Measurements from ENCODE around the gene PTPN1. TPM values are rescaled to one million over a fixed set of nuclear protein-coding genes. Genes with fewer than 3 reads are reported as not detected.

Gene PTPN1
- polyA plus RNA-seq, 1 donor (not counting 4 experiments of a cell fraction or from before 2014, with no cell fraction given) = 61.6 TPM

DNA sequence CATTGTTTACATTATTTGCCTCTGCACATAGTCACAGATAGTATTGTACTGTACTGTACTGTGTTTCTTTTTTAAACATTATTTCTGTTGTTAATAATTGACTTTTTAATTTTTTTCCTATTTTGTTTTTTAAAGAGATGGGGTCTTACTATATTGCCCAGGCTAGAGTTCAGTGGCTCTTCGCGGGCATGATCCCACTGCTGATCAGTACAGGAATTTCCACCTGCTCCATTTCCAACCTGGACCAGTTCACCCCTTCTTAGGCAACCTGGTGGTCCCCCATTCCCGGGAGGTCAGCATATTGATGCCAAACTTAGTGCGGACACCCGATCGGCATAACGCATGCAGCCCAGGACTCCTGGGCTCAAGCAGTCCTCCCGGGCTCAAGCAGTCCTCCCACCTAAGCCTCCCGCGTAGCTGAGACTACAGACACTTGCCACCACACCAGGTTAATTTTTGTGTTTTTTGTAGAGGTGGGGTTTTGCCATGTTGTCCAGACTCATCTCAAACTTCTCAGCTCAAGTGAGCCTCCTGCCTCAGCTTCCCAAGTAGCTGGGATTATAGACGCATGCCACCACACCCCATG is 47.5 kb downstream of the PTPN1 start:
- TF ChIP-seq, protein P1, sequence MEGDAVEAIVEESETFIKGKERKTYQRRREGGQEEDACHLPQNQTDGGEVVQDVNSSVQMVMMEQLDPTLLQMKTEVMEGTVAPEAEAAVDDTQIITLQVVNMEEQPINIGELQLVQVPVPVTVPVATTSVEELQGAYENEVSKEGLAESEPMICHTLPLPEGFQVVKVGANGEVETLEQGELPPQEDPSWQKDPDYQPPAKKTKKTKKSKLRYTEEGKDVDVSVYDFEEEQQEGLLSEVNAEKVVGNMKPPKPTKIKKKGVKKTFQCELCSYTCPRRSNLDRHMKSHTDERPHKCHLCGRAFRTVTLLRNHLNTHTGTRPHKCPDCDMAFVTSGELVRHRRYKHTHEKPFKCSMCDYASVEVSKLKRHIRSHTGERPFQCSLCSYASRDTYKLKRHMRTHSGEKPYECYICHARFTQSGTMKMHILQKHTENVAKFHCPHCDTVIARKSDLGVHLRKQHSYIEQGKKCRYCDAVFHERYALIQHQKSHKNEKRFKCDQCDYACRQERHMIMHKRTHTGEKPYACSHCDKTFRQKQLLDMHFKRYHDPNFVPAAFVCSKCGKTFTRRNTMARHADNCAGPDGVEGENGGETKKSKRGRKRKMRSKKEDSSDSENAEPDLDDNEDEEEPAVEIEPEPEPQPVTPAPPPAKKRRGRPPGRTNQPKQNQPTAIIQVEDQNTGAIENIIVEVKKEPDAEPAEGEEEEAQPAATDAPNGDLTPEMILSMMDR (optimal IDR thresholded peaks at IDR 0.05 in 1 of 3, IDR thresholded peaks at IDR 0.05 in 1 of 3, conservative IDR thresholded peaks at IDR 0.05 in 1 of 3; ENCODE audit: extremely low read depth in 1 of 3, insufficient read depth in 2 of 3, low read length in 3 of 3) = no peak
- no peak for TF ChIP-seq EZH2 (IDR thresholded peaks at IDR 0.05; ENCODE audit: low read length)
- FAIRE-seq = no peak
- H3K79me2 ChIP-seq (ENCODE audit: control insufficient read depth, insufficient read depth, low read length) = peaks cover 75% of the 10 kb centered on the region

DNA sequence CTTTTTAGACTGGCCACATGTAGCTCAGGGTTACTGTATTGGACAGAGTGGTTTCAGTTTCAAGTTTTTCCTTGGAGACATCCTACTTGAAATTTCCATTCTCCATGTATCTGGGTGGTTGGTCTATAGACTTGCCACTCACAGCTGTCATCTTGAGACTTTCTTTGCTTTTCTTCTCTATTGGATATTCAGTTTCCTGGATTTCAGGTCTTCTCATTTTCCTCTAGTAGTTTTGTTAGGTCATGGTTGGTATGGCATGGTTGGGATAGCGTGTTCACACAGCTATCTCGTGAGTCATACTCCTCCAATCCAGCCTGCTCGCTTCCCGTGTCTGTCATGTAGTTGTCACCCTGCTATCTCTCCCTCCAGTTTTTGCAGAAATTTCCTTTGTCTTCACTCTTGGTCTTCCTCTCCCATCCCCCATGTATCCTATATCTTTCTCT is 48.3 kb downstream of the PTPN1 start:
- Histone ChIP-seq H3K79me2 (ENCODE audit: control insufficient read depth, insufficient read depth, low read length) (peaks cover 73% of the 10 kb centered on the region), H3K4me2 (ENCODE audit: control insufficient read depth, extremely low read depth, insufficient read depth, low read depth, low read length) (peak overlapping the region; percentile 68), H3K4me1 (ENCODE audit: control insufficient read depth, extremely low read depth, insufficient read depth, low read length) (peaks cover 40% of the 10 kb centered on the region), H4K20me1 (ENCODE audit: control insufficient read depth, extremely low read depth, insufficient read depth, low read length) (no peaks in the 10 kb centered on the region), H3K9me1 (ENCODE audit: control insufficient read depth, extremely low read depth, insufficient read depth, low read length) (no peaks in the 10 kb centered on the region), H3K9me3 (ENCODE audit: control insufficient read depth, low read depth, low read length) (no peaks in the 10 kb centered on the region), H2AFZ (ENCODE audit: control insufficient read depth, low read length) (no peak overlapping the region), H3K36me3 (ENCODE audit: control insufficient read depth in 2 of 2, extremely low read depth in 1 of 2, insufficient read depth in 2 of 2, low read length in 2 of 2) (peaks cover 6 to 23% of the 10 kb centered on the region in 2 experiments), H3K27ac (ENCODE audit: control insufficient read depth, insufficient read depth, low read length) (peak overlapping the region; percentile 57), H3K4me3 (ENCODE audit: control insufficient read depth in 2 of 3, extremely low read depth in 1 of 3, insufficient read depth in 2 of 3, low read depth in 1 of 3, low read length in 3 of 3) (no peak overlapping the region), H3K9ac (ENCODE audit: control insufficient read depth, extremely low read depth, insufficient read depth, low read length) (peak overlapping the region; percentile 39), H3K27me3 (ENCODE audit: control insufficient read depth, extremely low read depth, insufficient read depth, low read length) (no peaks in the 10 kb centered on the region)
- dilution Hi-C loops (cut with MboI; ENCODE audit: extremely low pct_ligation_motif_present, low sequenced_read_pairs) = no loop called here
- no peak for TF ChIP-seq EZH2 (IDR thresholded peaks at IDR 0.05; ENCODE audit: low read length)
- TF ChIP-seq, protein P1 (optimal IDR thresholded peaks at IDR 0.05 in 1 of 3, IDR thresholded peaks at IDR 0.05 in 1 of 3, conservative IDR thresholded peaks at IDR 0.05 in 1 of 3; ENCODE audit: extremely low read depth in 1 of 3, insufficient read depth in 2 of 3, low read length in 3 of 3) = no peak
- DNase-seq (ENCODE audit: low read depth, low spot score) = no peak
- peak; percentile 79 for FAIRE-seq

More for the DNA sequence above, 47.5 kb downstream of the PTPN1 start:
- H4K20me1 ChIP-seq (ENCODE audit: control insufficient read depth, extremely low read depth, insufficient read depth, low read length) = no peaks in the 10 kb centered on the region
- H3K27me3 ChIP-seq (ENCODE audit: control insufficient read depth, extremely low read depth, insufficient read depth, low read length) = no peaks in the 10 kb centered on the region
- no peaks in the 10 kb centered on the region for H3K9me1 ChIP-seq (ENCODE audit: control insufficient read depth, extremely low read depth, insufficient read depth, low read length)
- H3K4me3 ChIP-seq (ENCODE audit: control insufficient read depth in 2 of 3, extremely low read depth in 1 of 3, insufficient read depth in 2 of 3, low read depth in 1 of 3, low read length in 3 of 3) = no peak overlapping the region
- H3K4me1 ChIP-seq (ENCODE audit: control insufficient read depth, extremely low read depth, insufficient read depth, low read length) = peaks cover 40% of the 10 kb centered on the region
- no peak overlapping the region for H3K27ac ChIP-seq (ENCODE audit: control insufficient read depth, insufficient read depth, low read length)
- H3K9ac ChIP-seq (ENCODE audit: control insufficient read depth, extremely low read depth, insufficient read depth, low read length) = no peak overlapping the region
- H3K9me3 ChIP-seq (ENCODE audit: control insufficient read depth, low read depth, low read length) = no peaks in the 10 kb centered on the region
- no peak overlapping the region for H2AFZ ChIP-seq (ENCODE audit: control insufficient read depth, low read length)
- H3K4me2 ChIP-seq (ENCODE audit: control insufficient read depth, extremely low read depth, insufficient read depth, low read depth, low read length) = peak overlapping the region; percentile 68
- H3K36me3 ChIP-seq (ENCODE audit: control insufficient read depth in 2 of 2, extremely low read depth in 1 of 2, insufficient read depth in 2 of 2, low read length in 2 of 2) = peaks cover 5 to 20% of the 10 kb centered on the region in 2 experiments
- no peak for DNase-seq (ENCODE audit: low read depth, low spot score)
- dilution Hi-C loops (cut with MboI; ENCODE audit: extremely low pct_ligation_motif_present, low sequenced_read_pairs) = no loop called here

Measured in keratinocyte (primary cell).